Measurements from ENCODE around the gene FRMD4A. TPM values are rescaled to one million over a fixed set of nuclear protein-coding genes. Genes with fewer than 3 reads are reported as not detected.

The FRMD4A gene
- total RNA-seq, 1 donor from 2014 or later = 20.2 TPM

- no peak for DNase-seq (ENCODE audit: low spot score)
- Mint-ChIP-seq H3K27ac (peak overlapping the region; percentile 57), H3K4me1 (peaks cover 22% of the 10 kb centered on the region), H3K4me3 (no peak overlapping the region), H3K9me3 (no peaks in the 10 kb centered on the region), H3K36me3 (peaks cover 10% of the 10 kb centered on the region), H3K27me3 (ENCODE audit: insufficient read depth, low read depth) (no peaks in the 10 kb centered on the region)
- no peak overlapping the region for H3K4me2 ChIP-seq
- no peaks in the 10 kb centered on the region for H3K79me2 ChIP-seq (ENCODE audit: low read depth)
- TF ChIP-seq EZH2 (IDR thresholded peaks at IDR 0.05) (no peak), EZH2phosphoT487 (IDR thresholded peaks at IDR 0.05) (no peak)
- TF ChIP-seq, protein P1, sequence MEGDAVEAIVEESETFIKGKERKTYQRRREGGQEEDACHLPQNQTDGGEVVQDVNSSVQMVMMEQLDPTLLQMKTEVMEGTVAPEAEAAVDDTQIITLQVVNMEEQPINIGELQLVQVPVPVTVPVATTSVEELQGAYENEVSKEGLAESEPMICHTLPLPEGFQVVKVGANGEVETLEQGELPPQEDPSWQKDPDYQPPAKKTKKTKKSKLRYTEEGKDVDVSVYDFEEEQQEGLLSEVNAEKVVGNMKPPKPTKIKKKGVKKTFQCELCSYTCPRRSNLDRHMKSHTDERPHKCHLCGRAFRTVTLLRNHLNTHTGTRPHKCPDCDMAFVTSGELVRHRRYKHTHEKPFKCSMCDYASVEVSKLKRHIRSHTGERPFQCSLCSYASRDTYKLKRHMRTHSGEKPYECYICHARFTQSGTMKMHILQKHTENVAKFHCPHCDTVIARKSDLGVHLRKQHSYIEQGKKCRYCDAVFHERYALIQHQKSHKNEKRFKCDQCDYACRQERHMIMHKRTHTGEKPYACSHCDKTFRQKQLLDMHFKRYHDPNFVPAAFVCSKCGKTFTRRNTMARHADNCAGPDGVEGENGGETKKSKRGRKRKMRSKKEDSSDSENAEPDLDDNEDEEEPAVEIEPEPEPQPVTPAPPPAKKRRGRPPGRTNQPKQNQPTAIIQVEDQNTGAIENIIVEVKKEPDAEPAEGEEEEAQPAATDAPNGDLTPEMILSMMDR (IDR thresholded peaks at IDR 0.05) = no peak
- no peaks in the 10 kb centered on the region for H4K20me1 ChIP-seq (ENCODE audit: low read depth)
- H3F3A ChIP-seq (ENCODE audit: low read depth) = no peaks in the 10 kb centered on the region
- no peak overlapping the region for H2AFZ ChIP-seq (replicated peaks)
- H3K4me3 ChIP-seq = no peak overlapping the region
- no peaks in the 10 kb centered on the region for H3K9me3 ChIP-seq (ENCODE audit: low read depth)
- H3K9ac ChIP-seq = no peak overlapping the region
- H3K36me3 ChIP-seq = no peaks in the 10 kb centered on the region
- no peak overlapping the region for H3K27ac ChIP-seq
- H3K4me1 ChIP-seq = peaks cover 11% of the 10 kb centered on the region
- no peaks in the 10 kb centered on the region for H3K27me3 ChIP-seq
These were observed 696.5 kb downstream of the FRMD4A start for GRCh38 chr10:13634207-13634606.

DNA sequence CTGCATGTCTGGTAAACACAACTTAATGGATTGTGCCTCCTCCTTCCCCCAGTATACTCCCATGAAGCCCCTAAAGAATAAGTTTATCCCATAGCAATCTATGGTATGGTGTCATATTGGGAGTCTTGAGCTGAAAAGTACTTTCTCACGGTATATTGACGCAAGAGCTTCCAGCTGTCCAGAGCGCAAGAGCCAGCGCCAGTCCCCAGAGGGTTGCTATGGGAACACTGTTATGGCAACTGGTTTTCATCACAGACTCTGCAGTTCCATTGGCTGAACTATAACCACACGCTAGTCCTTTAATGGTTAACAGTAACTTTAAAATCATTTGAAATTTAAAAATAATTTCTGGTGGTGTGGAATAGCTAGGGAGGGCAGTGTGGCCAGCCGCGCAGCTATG lies 697.0 kb downstream of the FRMD4A start:
- Histone ChIP-seq H4K20me1 (ENCODE audit: low read depth) (no peaks in the 10 kb centered on the region), H3K9me3 (ENCODE audit: low read depth) (no peaks in the 10 kb centered on the region), H3F3A (ENCODE audit: low read depth) (no peaks in the 10 kb centered on the region), H3K36me3 (no peaks in the 10 kb centered on the region), H2AFZ (replicated peaks) (no peak overlapping the region), H3K9ac (no peak overlapping the region), H3K27ac (no peak overlapping the region), H3K4me2 (peak overlapping the region; percentile 56), H3K79me2 (ENCODE audit: low read depth) (no peaks in the 10 kb centered on the region), H3K4me3 (no peak overlapping the region), H3K27me3 (no peaks in the 10 kb centered on the region), H3K4me1 (peaks cover 16% of the 10 kb centered on the region)
- Mint-ChIP-seq H3K4me1 (peaks cover 27% of the 10 kb centered on the region), H3K27me3 (ENCODE audit: insufficient read depth, low read depth) (no peaks in the 10 kb centered on the region), H3K4me3 (no peak overlapping the region), H3K9me3 (no peaks in the 10 kb centered on the region), H3K36me3 (peaks cover 8% of the 10 kb centered on the region), H3K27ac (peak overlapping the region; percentile 47)
- no peak for TF ChIP-seq EZH2phosphoT487 (IDR thresholded peaks at IDR 0.05)
- TF ChIP-seq, protein P1 (IDR thresholded peaks at IDR 0.05) = no peak
- no peak for TF ChIP-seq EZH2 (IDR thresholded peaks at IDR 0.05)
- peak; percentile 55 for DNase-seq (ENCODE audit: low spot score)

DNA sequence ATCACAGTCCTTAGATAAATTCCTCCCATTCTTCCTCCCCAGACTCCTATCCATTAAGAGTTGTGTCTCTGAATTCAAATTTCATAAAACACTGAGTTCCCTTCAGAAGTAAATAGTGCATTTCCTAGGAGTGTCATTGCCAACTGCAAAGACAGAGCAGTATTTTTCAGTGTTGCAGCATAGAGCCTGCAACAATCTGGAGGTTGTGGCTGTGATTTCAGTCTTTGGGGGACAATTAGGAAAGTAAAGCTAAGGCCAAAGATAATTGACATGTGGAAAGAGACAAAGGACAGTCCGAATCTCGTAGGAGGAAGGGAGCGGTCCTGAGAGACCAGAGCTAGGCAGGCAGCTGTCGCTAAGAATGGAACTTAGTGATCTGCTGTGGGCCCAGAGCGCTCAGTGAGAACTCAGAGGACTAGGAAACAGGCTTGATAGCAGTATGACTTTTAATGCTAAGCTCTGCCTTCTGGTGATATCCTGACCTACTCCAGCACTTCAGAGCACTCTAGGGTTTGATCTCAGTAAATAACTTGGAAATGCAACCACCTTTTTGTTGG lies 697.8 kb downstream of the FRMD4A start:
- H3K4me2 ChIP-seq = peak overlapping the region; percentile 56
- no peak overlapping the region for H2AFZ ChIP-seq (replicated peaks)
- no peaks in the 10 kb centered on the region for H3K9me3 ChIP-seq (ENCODE audit: low read depth)
- no peaks in the 10 kb centered on the region for H3F3A ChIP-seq (ENCODE audit: low read depth)
- Mint-ChIP-seq H3K4me3 (no peak overlapping the region), H3K9me3 (no peaks in the 10 kb centered on the region), H3K27ac (peak overlapping the region; percentile 47), H3K27me3 (ENCODE audit: insufficient read depth, low read depth) (no peaks in the 10 kb centered on the region), H3K36me3 (peaks cover 5% of the 10 kb centered on the region), H3K4me1 (peaks cover 30% of the 10 kb centered on the region)
- H3K9ac ChIP-seq = no peak overlapping the region
- H3K27ac ChIP-seq = peak overlapping the region; percentile 21
- no peak overlapping the region for H3K4me3 ChIP-seq
- DNase-seq (ENCODE audit: low spot score) = peak; percentile 14
- TF ChIP-seq EZH2phosphoT487 (IDR thresholded peaks at IDR 0.05) (no peak), EZH2 (IDR thresholded peaks at IDR 0.05) (no peak)
- TF ChIP-seq, protein P1 (IDR thresholded peaks at IDR 0.05) = no peak
- H3K27me3 ChIP-seq = no peaks in the 10 kb centered on the region
- no peaks in the 10 kb centered on the region for H4K20me1 ChIP-seq (ENCODE audit: low read depth)
- peaks cover 17% of the 10 kb centered on the region for H3K4me1 ChIP-seq
- no peaks in the 10 kb centered on the region for H3K79me2 ChIP-seq (ENCODE audit: low read depth)
- no peaks in the 10 kb centered on the region for H3K36me3 ChIP-seq

Measured in neural progenitor cell (in vitro differentiated cells).